OCI-LY3 (cell line): ENCODE measurements around the gene PRMT1.

Experiments
- H2AFZ ChIP-seq: fragments of 200-600, 300-600 bp; shearing (Covaris generic); 2 replicates; pipeline ENCODE4 v1.6.0; 2014; ENCODE audit warnings: antibody characterized with exemption, low read depth, low read length
- H3K27ac ChIP-seq: fragments of 200-600, 300-600 bp; sonication (generic); 2 replicates; pipeline ENCODE4 v1.5.1; 2014; ENCODE audit warnings: mild to moderate bottlenecking, low read length, moderate library complexity, mixed read lengths
- H3K27me3 ChIP-seq: fragments of 200-600, 300-600 bp; sonication (generic); 2 replicates; pipeline ENCODE4 v1.6.1; 2014; ENCODE audit warnings: low read depth, low read length, mixed read lengths
- H3K36me3 ChIP-seq: fragments of 200-600, 300-600 bp; sonication (generic); replicated peaks from 2 replicates; pipeline ENCODE3; 2014; ENCODE audit warnings: low read depth, low read length, mixed read lengths
- H3K4me1 ChIP-seq: fragments of 300-600, 200-600 bp; sonication (generic); 2 replicates; pipeline ENCODE4 v1.6.1; 2014; ENCODE audit warnings: low read length, mixed read lengths
- H3K4me2 ChIP-seq: fragments of 200-600, 300-600 bp; sonication (generic); 2 replicates; pipeline ENCODE4 v1.6.1; 2014; ENCODE audit warnings: low read length, mixed read lengths
- H3K4me3 ChIP-seq: fragments of 300-600, 200-600 bp; sonication (generic); 2 replicates; pipeline ENCODE4 v1.5.1; 2014; ENCODE audit warnings: antibody characterized with exemption, mild to moderate bottlenecking, low read length, moderate library complexity
- H3K79me2 ChIP-seq: fragments of 300-600, 200-600 bp; shearing (Covaris generic); 2 replicates; pipeline ENCODE4 v1.6.1; 2014; ENCODE audit warnings: mild to moderate bottlenecking, low read length, mixed read lengths
- H3K9ac ChIP-seq: fragments of 300-600, 200-600 bp; shearing (Covaris generic); 2 replicates; pipeline ENCODE4 v1.6.0; 2014; ENCODE audit warnings: mild to moderate bottlenecking, low read length, moderate library complexity
- H3K9me3 ChIP-seq: fragments of 200-600, 300-600 bp; shearing (Covaris generic); 2 replicates; pipeline ENCODE4 v1.6.1; 2014; ENCODE audit warnings: low read length, mixed read lengths; ENCODE audit not compliant: insufficient read depth
- H4K20me1 ChIP-seq: fragments of 200-600, 300-600 bp; sonication (generic); 2 replicates; pipeline ENCODE4 v1.6.1; 2016; ENCODE audit warnings: low read length, mixed read lengths; ENCODE audit not compliant: insufficient read depth
- CTCF ChIP-seq: fragments of 200-600, 300-600 bp; sonication (generic); IDR thresholded peaks from 2 replicates; pipeline ENCODE4 v1.5.1; 2014; ENCODE audit warnings: antibody characterized with exemption, low read length, low read depth
- EZH2phosphoT487 ChIP-seq: fragments of 200-600 bp; shearing (Covaris generic); IDR thresholded peaks from 2 replicates; pipeline ENCODE4 v1.6.1; 2018; ENCODE audit warnings: antibody characterized with exemption, mixed run types, low read depth

The PRMT1 gene

DNA sequence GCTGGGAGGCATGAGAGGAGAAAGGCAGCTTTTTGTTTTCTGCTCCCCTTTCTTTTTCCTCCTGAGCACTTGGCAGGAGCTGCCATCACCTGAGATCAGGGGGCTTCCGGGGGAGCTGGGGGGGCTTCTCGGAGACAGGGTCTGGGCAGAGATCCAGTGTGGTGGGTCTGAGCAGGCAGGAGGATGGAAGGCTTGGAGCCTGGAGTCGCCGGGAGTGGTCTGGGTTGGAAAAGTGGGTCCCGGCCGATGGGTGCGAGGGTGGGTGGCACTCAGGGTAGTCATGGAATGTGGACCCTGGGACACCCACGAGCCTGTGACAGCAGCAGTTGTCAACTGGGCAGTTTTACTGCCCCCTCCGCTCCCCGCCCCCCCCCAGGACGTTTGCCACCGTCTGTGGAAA is 10.1 kb downstream of the PRMT1 start:
- TF ChIP-seq CTCF (no peak), EZH2phosphoT487 (no peak)
- Histone ChIP-seq H2AFZ (no peak overlapping the region), H3K27ac (no peak overlapping the region), H3K4me2 (no peak overlapping the region), H3K79me2 (peaks cover 36% of the 10 kb centered on the region), H3K4me1 (peaks cover 27% of the 10 kb centered on the region), H3K9me3 (no peaks in the 10 kb centered on the region), H3K27me3 (no peaks in the 10 kb centered on the region), H3K9ac (no peak overlapping the region), H3K36me3 (peaks cover 79% of the 10 kb centered on the region), H3K4me3 (no peak overlapping the region), H4K20me1 (peaks cover 69% of the 10 kb centered on the region)

GRCh38 chr19:49687566-49688316 is 10.7 kb downstream of the PRMT1 start:
- Histone ChIP-seq H3K4me1 (peaks cover 21% of the 10 kb centered on the region), H3K9me3 (no peaks in the 10 kb centered on the region), H3K79me2 (peaks cover 30% of the 10 kb centered on the region), H2AFZ (no peak overlapping the region), H4K20me1 (peaks cover 65% of the 10 kb centered on the region), H3K27ac (peak overlapping the region; percentile 20; the same call in 1 of the 2 replicates), H3K36me3 (peaks cover 75% of the 10 kb centered on the region), H3K4me2 (no peak overlapping the region), H3K27me3 (no peaks in the 10 kb centered on the region), H3K9ac (no peak overlapping the region), H3K4me3 (no peak overlapping the region)
- TF ChIP-seq EZH2phosphoT487 (no peak), CTCF (no peak)

DNA sequence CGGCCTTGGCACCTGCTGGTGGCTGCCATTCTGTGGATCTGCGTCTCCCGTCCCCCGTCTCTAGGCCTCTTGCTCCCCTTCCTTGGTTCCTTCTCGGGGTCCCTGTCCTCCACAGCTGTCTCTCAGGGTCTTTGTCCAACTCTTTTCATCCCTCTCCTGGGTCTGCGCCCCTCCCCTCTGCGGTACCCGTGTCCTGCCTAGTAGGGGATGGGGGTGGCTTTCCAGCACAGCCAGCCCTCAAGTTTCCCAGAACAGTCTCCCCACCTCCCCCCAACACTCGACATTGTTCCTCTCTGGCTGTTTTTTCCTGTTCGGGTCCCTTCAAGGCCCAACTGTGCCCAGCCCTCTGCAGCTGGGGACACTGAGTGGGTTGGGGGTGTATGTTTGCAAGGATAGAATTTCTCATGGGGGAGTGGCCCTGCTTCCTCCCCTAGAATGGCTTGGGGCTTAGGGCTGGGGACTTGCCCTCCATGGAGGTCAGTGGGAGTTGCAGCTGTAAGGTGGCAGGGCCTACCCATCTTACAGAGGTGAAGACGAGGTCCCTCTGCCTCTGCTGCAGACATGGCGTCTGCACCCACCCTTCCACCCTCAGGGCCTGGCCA is 11.6 kb downstream of the PRMT1 start:
- Histone ChIP-seq H3K79me2 (peaks cover 23% of the 10 kb centered on the region), H3K27me3 (no peaks in the 10 kb centered on the region), H3K4me1 (peaks cover 16% of the 10 kb centered on the region; the same call in 1 of the 2 replicates), H3K4me3 (no peak overlapping the region), H3K9me3 (no peaks in the 10 kb centered on the region), H2AFZ (no peak overlapping the region), H3K9ac (no peak overlapping the region), H3K36me3 (peaks cover 74% of the 10 kb centered on the region), H3K27ac (peak overlapping the region; percentile 20; the same call in 1 of the 2 replicates), H3K4me2 (no peak overlapping the region), H4K20me1 (peaks cover 58% of the 10 kb centered on the region)
- TF ChIP-seq EZH2phosphoT487 (no peak), CTCF (no peak)
